ENCODE measurements around the gene GCGR.

Gene GCGR

GRCh38 chr17:81807210-81807719, 3.3 kb downstream of the GCGR start:
- no peak overlapping the region for H3K27ac ChIP-seq
- no peaks in the 10 kb centered on the region for H3K36me3 ChIP-seq
- TF ChIP-seq CTCF (IDR thresholded peaks at IDR 0.05; ENCODE audit: low read depth, low read length) = no peak
- peaks cover 9% of the 10 kb centered on the region for H3K9me3 ChIP-seq (ENCODE audit: severe bottlenecking)
- DNase-seq = no peak
- H3K4me3 ChIP-seq (ENCODE audit: low read depth, low read length) = no peak overlapping the region
- peaks cover 5% of the 10 kb centered on the region for H3K27me3 ChIP-seq (ENCODE audit: insufficient read depth, low read depth, severe bottlenecking)

- Histone ChIP-seq H3K36me3 (no peaks in the 10 kb centered on the region), H3K4me3 (ENCODE audit: low read depth, low read length) (no peak overlapping the region), H3K9me3 (ENCODE audit: severe bottlenecking) (peaks cover 9% of the 10 kb centered on the region), H3K27me3 (ENCODE audit: insufficient read depth, low read depth, severe bottlenecking) (peaks cover 5% of the 10 kb centered on the region), H3K27ac (no peak overlapping the region)
- no peak for TF ChIP-seq CTCF (IDR thresholded peaks at IDR 0.05; ENCODE audit: low read depth, low read length)
- DNase-seq = no peak
These were observed 3.9 kb downstream of the GCGR start for GRCh38 chr17:81807839-81808238.

GRCh38 chr17:81808778-81809555, 5.0 kb downstream of the GCGR start:
- peak overlapping the region; percentile 54 for H3K27ac ChIP-seq
- no peaks in the 10 kb centered on the region for H3K27me3 ChIP-seq (ENCODE audit: insufficient read depth, low read depth, severe bottlenecking)
- H3K36me3 ChIP-seq = no peaks in the 10 kb centered on the region
- no peak for TF ChIP-seq CTCF (IDR thresholded peaks at IDR 0.05; ENCODE audit: low read depth, low read length)
- no peak overlapping the region for H3K4me3 ChIP-seq (ENCODE audit: low read depth, low read length)
- peaks cover 9% of the 10 kb centered on the region for H3K9me3 ChIP-seq (ENCODE audit: severe bottlenecking)
- DNase-seq = peak; percentile 57

- Histone ChIP-seq H3K9me3 (ENCODE audit: severe bottlenecking) (peaks cover 9% of the 10 kb centered on the region), H3K27me3 (ENCODE audit: insufficient read depth, low read depth, severe bottlenecking) (no peaks in the 10 kb centered on the region), H3K4me3 (ENCODE audit: low read depth, low read length) (no peak overlapping the region), H3K36me3 (no peaks in the 10 kb centered on the region), H3K27ac (peak overlapping the region; percentile 1; the same call in 1 of the 2 replicates)
- TF ChIP-seq CTCF (IDR thresholded peaks at IDR 0.05; ENCODE audit: low read depth, low read length) = no peak
- DNase-seq = no peak
These were observed 5.6 kb downstream of the GCGR start for GRCh38 chr17:81809556-81809998.

- no peaks in the 10 kb centered on the region for H3K27me3 ChIP-seq (ENCODE audit: insufficient read depth, low read depth, severe bottlenecking)
- no peak overlapping the region for H3K4me3 ChIP-seq (ENCODE audit: low read depth, low read length)
- H3K9me3 ChIP-seq (ENCODE audit: severe bottlenecking) = peaks cover 9% of the 10 kb centered on the region
- no peak for DNase-seq
- no peaks in the 10 kb centered on the region for H3K36me3 ChIP-seq
- no peak for TF ChIP-seq CTCF (IDR thresholded peaks at IDR 0.05; ENCODE audit: low read depth, low read length)
- H3K27ac ChIP-seq = no peak overlapping the region
These were observed 6.5 kb downstream of the GCGR start for GRCh38 chr17:81810476-81810875.
